Neural cell (in vitro differentiated cells): ENCODE data around the gene ATG2A. TPM values are rescaled to one million over a fixed set of nuclear protein-coding genes. Genes with fewer than 3 reads are reported as not detected.

Source experiments
- H2AFZ ChIP-seq: fragments of 200-600, 300-800 bp; sonication (generic), shearing (Covaris generic); 2 replicates; pipeline ENCODE4 v1.6.0; 2014; ENCODE audit warnings: low read depth, mild to moderate bottlenecking, antibody characterized with exemption, low read length, moderate library complexity
- H3F3A ChIP-seq: fragments of 200-600 bp; shearing (Covaris generic); 2 replicates; pipeline ENCODE4 v1.6.1; 2016; ENCODE audit warnings: mild to moderate bottlenecking, moderate library complexity, mixed read lengths, antibody characterized with exemption, low read length; ENCODE audit not compliant: insufficient read depth, poor library complexity, severe bottlenecking
- H3K27ac ChIP-seq: fragments of 200-600, 300-800 bp; sonication (generic), shearing (Covaris generic); 2 replicates; pipeline ENCODE4 v1.5.1; 2014; ENCODE audit warnings: mild to moderate bottlenecking, low read length, moderate library complexity
- H3K27me3 ChIP-seq: fragments of 300-800, 200-600 bp; sonication (generic), shearing (Covaris generic); 2 replicates; pipeline ENCODE4 v1.6.0; 2014; ENCODE audit warnings: mild to moderate bottlenecking, low read depth, low read length, moderate library complexity; ENCODE audit not compliant: insufficient read depth
- H3K36me3 ChIP-seq: fragments of 300-800, 200-600 bp; sonication (generic), shearing (Covaris generic); 2 replicates; pipeline ENCODE4 v1.5.1; 2014; ENCODE audit warnings: mild to moderate bottlenecking, antibody characterized with exemption, low read length, moderate library complexity; ENCODE audit not compliant: insufficient read depth
- H3K4me2 ChIP-seq: fragments of 300-800, 200-600 bp; sonication (generic), shearing (Covaris generic); 2 replicates; pipeline ENCODE4 v1.6.0; 2014; ENCODE audit warnings: mild to moderate bottlenecking, low read length
- H3K4me3 ChIP-seq: fragments of 300-800, 200-600 bp; sonication (generic), shearing (Covaris generic); 2 replicates; pipeline ENCODE4 v1.5.1; 2014; ENCODE audit warnings: mild to moderate bottlenecking, low read length, moderate library complexity
- H3K79me2 ChIP-seq: fragments of 200-600 bp; shearing (Covaris generic); replicated peaks from 2 replicates; pipeline ENCODE4 v1.6.0; 2014; ENCODE audit warnings: mild to moderate bottlenecking, low read length, moderate library complexity; ENCODE audit not compliant: insufficient read depth
- H3K9ac ChIP-seq: fragments of 300-800, 200-600 bp; sonication (generic), shearing (Covaris generic); 2 replicates; pipeline ENCODE4 v1.6.1; 2016; ENCODE audit warnings: mild to moderate bottlenecking, low read length, mixed read lengths
- H3K9me2 ChIP-seq: fragments of 200-600 bp; shearing (Covaris generic); 2 replicates; pipeline ENCODE4 v1.6.1; 2016; ENCODE audit warnings: mild to moderate bottlenecking, low read length, mixed read lengths; ENCODE audit not compliant: insufficient read depth
- H3K9me3 ChIP-seq: fragments of 200-600, 300-800 bp; sonication (generic), shearing (Covaris generic); 2 replicates; pipeline ENCODE4 v1.6.1; 2016; ENCODE audit warnings: mild to moderate bottlenecking, mixed run types, low read length, moderate library complexity, mixed read lengths
- H4K20me1 ChIP-seq: fragments of 200-600 bp; shearing (Covaris generic); 2 replicates; pipeline ENCODE4 v1.6.1; 2016; ENCODE audit warnings: mild to moderate bottlenecking, mixed run types; ENCODE audit not compliant: insufficient read depth
- EP300 ChIP-seq: fragments of 450-650 bp; conservative IDR thresholded peaks from 2 replicates; pipeline ENCODE4 v1.6.1; 2014; ENCODE audit warnings: antibody characterized with exemption, mild to moderate bottlenecking, moderate library complexity; ENCODE audit not compliant: poor library complexity, severe bottlenecking
- EZH2 ChIP-seq: fragments of 200-600, 300-800 bp; shearing (Covaris generic), sonication (generic); IDR thresholded peaks from 2 replicates; pipeline ENCODE4 v1.6.1; 2014; ENCODE audit warnings: antibody characterized with exemption, low read length, borderline replicate concordance, mild to moderate bottlenecking; ENCODE audit not compliant: insufficient read depth, poor library complexity, severe bottlenecking
- MXI1 ChIP-seq: fragments of 450-650 bp; conservative IDR thresholded peaks from 2 replicates; pipeline ENCODE4 v1.6.1; 2014; ENCODE audit warnings: antibody characterized with exemption, mild to moderate bottlenecking; ENCODE audit not compliant: poor library complexity, severe bottlenecking
- POLR2AphosphoS5 ChIP-seq: IDR thresholded peaks from 2 replicates; pipeline ENCODE4 v1.6.1; 2012
- RAD21 ChIP-seq: fragments of 450-650 bp; conservative IDR thresholded peaks from 2 replicates; pipeline ENCODE4 v1.6.1; 2014; ENCODE audit warnings: antibody characterized with exemption, mild to moderate bottlenecking, moderate library complexity
- SMC3 ChIP-seq: fragments of 450-650 bp; conservative IDR thresholded peaks from 2 replicates; pipeline ENCODE4 v1.6.1; 2014; ENCODE audit warnings: antibody characterized with exemption, mild to moderate bottlenecking, moderate library complexity; ENCODE audit not compliant: poor library complexity
- TAF1 ChIP-seq: IDR thresholded peaks from 2 replicates; pipeline ENCODE4 v1.6.1; 2012; ENCODE audit warnings: low read depth
- polyA plus RNA-seq: library from polyadenylated mRNA; depleted of rRNA; stranded (reverse); fragments of >200 nt; gene quantifications from 2 replicates; pipeline ENCODE4 v1.2.3, GENCODE V29; 2014
- TF ChIP-seq, protein P1 (sequence below): IDR thresholded peaks from 2 replicates; pipeline ENCODE4 v1.6.1; 2012; ENCODE audit warnings: borderline replicate concordance
- TF ChIP-seq, protein P2 (sequence below): fragments of 450-650 bp; IDR thresholded peaks from 2 replicates; pipeline ENCODE4 v1.5.1; 2014; ENCODE audit warnings: antibody characterized with exemption, mild to moderate bottlenecking, moderate library complexity; ENCODE audit not compliant: poor library complexity, severe bottlenecking

ATG2A gene
- polyA plus RNA-seq, 1 donor from 2014 or later: 7.5 TPM

GRCh38 chr11:64893194-64894069 is 23.6 kb downstream of the ATG2A start:
- Histone ChIP-seq H4K20me1 (no peaks in the 10 kb centered on the region), H3K9me3 (no peaks in the 10 kb centered on the region), H2AFZ (no peak overlapping the region), H3K9ac (no peak overlapping the region), H3K27ac (no peak overlapping the region), H3K36me3 (no peaks in the 10 kb centered on the region), H3F3A (no peaks in the 10 kb centered on the region), H3K27me3 (no peaks in the 10 kb centered on the region), H3K9me2 (no peaks in the 10 kb centered on the region), H3K4me2 (no peak overlapping the region), H3K79me2 (no peaks in the 10 kb centered on the region), H3K4me3 (no peak overlapping the region)
- TF ChIP-seq, protein P1, sequence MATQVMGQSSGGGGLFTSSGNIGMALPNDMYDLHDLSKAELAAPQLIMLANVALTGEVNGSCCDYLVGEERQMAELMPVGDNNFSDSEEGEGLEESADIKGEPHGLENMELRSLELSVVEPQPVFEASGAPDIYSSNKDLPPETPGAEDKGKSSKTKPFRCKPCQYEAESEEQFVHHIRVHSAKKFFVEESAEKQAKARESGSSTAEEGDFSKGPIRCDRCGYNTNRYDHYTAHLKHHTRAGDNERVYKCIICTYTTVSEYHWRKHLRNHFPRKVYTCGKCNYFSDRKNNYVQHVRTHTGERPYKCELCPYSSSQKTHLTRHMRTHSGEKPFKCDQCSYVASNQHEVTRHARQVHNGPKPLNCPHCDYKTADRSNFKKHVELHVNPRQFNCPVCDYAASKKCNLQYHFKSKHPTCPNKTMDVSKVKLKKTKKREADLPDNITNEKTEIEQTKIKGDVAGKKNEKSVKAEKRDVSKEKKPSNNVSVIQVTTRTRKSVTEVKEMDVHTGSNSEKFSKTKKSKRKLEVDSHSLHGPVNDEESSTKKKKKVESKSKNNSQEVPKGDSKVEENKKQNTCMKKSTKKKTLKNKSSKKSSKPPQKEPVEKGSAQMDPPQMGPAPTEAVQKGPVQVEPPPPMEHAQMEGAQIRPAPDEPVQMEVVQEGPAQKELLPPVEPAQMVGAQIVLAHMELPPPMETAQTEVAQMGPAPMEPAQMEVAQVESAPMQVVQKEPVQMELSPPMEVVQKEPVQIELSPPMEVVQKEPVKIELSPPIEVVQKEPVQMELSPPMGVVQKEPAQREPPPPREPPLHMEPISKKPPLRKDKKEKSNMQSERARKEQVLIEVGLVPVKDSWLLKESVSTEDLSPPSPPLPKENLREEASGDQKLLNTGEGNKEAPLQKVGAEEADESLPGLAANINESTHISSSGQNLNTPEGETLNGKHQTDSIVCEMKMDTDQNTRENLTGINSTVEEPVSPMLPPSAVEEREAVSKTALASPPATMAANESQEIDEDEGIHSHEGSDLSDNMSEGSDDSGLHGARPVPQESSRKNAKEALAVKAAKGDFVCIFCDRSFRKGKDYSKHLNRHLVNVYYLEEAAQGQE: no peak
- no peak for TF ChIP-seq SMC3
- TF ChIP-seq, protein P2, sequence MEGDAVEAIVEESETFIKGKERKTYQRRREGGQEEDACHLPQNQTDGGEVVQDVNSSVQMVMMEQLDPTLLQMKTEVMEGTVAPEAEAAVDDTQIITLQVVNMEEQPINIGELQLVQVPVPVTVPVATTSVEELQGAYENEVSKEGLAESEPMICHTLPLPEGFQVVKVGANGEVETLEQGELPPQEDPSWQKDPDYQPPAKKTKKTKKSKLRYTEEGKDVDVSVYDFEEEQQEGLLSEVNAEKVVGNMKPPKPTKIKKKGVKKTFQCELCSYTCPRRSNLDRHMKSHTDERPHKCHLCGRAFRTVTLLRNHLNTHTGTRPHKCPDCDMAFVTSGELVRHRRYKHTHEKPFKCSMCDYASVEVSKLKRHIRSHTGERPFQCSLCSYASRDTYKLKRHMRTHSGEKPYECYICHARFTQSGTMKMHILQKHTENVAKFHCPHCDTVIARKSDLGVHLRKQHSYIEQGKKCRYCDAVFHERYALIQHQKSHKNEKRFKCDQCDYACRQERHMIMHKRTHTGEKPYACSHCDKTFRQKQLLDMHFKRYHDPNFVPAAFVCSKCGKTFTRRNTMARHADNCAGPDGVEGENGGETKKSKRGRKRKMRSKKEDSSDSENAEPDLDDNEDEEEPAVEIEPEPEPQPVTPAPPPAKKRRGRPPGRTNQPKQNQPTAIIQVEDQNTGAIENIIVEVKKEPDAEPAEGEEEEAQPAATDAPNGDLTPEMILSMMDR: no peak
- TF ChIP-seq EP300: no peak
- TF ChIP-seq TAF1: no peak
- TF ChIP-seq POLR2AphosphoS5: no peak
- TF ChIP-seq MXI1: no peak
- TF ChIP-seq RAD21: no peak
- TF ChIP-seq EZH2: no peak

GRCh38 chr11:64892838-64893193 is 24.2 kb downstream of the ATG2A start:
- TF ChIP-seq TAF1: no peak
- TF ChIP-seq, protein P2: no peak
- TF ChIP-seq EZH2: no peak
- TF ChIP-seq POLR2AphosphoS5: no peak
- TF ChIP-seq RAD21: no peak
- TF ChIP-seq MXI1: no peak
- TF ChIP-seq, protein P1: no peak
- TF ChIP-seq EP300: no peak
- no peak for TF ChIP-seq SMC3

More at GRCh38 chr11:64892838-64893193, 24.2 kb downstream of the ATG2A start:
- Histone ChIP-seq H3K79me2 (no peaks in the 10 kb centered on the region), H3K27ac (no peak overlapping the region), H3K4me3 (no peak overlapping the region), H3K9ac (no peak overlapping the region), H3K9me2 (no peaks in the 10 kb centered on the region), H3K27me3 (no peaks in the 10 kb centered on the region), H3K4me2 (no peak overlapping the region), H4K20me1 (no peaks in the 10 kb centered on the region), H3K9me3 (no peaks in the 10 kb centered on the region), H2AFZ (no peak overlapping the region), H3K36me3 (no peaks in the 10 kb centered on the region), H3F3A (no peaks in the 10 kb centered on the region)
